Measurements from ENCODE around the gene DYNLT3. TPM values are rescaled to one million over a fixed set of nuclear protein-coding genes. Genes with fewer than 3 reads are reported as not detected.
A peak's percentile ranks its signal among the peaks of the same experiment; 100 is the strongest.

DYNLT3 gene
- total and polyA plus RNA-seq, 2 experiments from 2014 or later: 43.4 to 64.3 TPM

DNA sequence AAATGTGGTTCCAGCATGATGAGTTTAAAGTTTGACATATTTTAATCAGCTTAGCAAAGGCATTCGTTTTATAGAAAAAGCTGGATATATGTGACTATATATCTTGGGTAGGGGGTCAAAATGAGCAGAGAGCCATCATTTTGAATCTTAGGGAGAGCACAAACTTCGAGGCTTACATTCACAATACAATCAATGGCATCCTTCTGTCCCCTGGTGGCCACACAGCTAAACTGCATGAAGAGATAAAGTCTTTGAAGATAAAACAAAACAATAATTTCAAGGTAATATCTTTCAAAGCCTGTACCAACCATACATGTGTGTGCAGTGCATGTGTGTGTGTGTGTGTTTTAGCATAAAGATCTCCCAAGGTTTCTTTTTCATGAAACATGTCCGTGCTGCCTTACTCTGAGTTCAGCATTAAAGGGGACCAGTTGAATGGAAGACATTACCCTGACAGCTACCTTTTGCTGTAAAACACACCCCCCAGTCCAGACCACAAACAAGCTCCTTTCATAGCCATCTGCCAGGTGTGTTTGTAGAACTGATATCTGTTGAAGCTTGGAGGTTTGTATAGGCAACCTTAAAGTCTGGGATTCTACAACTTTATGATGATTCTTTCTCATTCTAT, 22.0 kb downstream of the DYNLT3 start:
- in situ Hi-C loops (cut with MboI): no loop called here
- Histone ChIP-seq H3K79me2 (ENCODE audit: insufficient read depth) (no peaks in the 10 kb centered on the region), H3K9me2 (ENCODE audit: insufficient read depth) (no peaks in the 10 kb centered on the region), H3K4me1 (ENCODE audit: insufficient read depth) (no peaks in the 10 kb centered on the region), H3K27ac (no peak overlapping the region), H4K20me1 (ENCODE audit: insufficient read depth) (no peaks in the 10 kb centered on the region), H2AFZ (no peak overlapping the region), H3K9me3 (ENCODE audit: low read depth) (no peaks in the 10 kb centered on the region), H3K4me2 (ENCODE audit: unreplicated experiment) (no peak overlapping the region), H3K9ac (no peak overlapping the region), H3F3A (ENCODE audit: insufficient read depth) (no peaks in the 10 kb centered on the region), H3K4me3 (no peak overlapping the region), H3K36me3 (ENCODE audit: low read depth) (no peaks in the 10 kb centered on the region), H3K27me3 (replicated peaks; ENCODE audit: insufficient read depth) (no peaks in the 10 kb centered on the region)
- peak; percentile 48 for DNase-seq
- TF ChIP-seq EZH2 (IDR thresholded peaks at IDR 0.05; ENCODE audit: insufficient read depth, poor library complexity, severe bottlenecking) (no peak), EZH2phosphoT487 (IDR thresholded peaks at IDR 0.05; ENCODE audit: insufficient read depth, low read depth) (no peak)
- WGBS, 2 experiments (ENCODE audit: low coverage in 1 of 2, low lambda C conversion rate in 2 of 2, missing lambda C conversion rate in 2 of 2): 0 to 6% methylated on average over 3 of the region's 3 CpGs

DNA sequence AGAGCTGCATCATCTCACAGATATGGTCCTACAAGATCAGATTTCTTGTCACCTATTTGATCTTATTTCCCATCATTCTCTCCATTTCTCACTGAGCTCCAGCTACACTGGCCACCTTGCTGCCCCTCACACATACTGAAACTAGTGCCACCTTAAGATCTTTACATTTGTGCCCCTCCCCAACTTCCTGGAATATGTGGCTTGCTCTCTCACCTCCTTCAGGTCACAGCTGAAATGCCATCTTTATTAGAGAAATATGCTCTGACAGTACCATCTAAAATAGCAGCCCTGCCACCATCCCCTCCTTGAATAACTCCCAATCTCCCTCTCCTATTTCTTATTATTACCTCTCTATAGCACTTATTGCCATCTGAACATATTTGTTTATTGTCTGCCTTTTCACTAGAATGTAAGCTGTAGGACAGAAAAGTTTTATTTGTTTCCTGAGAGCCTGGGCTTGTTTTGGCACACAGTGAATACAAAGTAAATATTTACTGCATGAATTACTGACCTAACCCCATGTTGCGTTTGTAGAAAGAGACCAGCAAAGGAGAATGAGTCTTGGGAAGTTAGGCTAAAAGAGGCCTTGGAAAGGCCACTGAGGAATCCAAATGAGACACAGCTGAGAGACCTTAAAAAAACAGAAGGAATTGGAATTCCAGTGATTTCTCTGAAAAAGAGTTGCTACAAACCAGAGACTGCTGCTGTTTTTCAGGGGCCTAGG, 22.7 kb downstream of the DYNLT3 start:
- Histone ChIP-seq H3K79me2 (ENCODE audit: insufficient read depth) (no peaks in the 10 kb centered on the region), H3K9me2 (ENCODE audit: insufficient read depth) (no peaks in the 10 kb centered on the region), H3K4me2 (ENCODE audit: unreplicated experiment) (no peak overlapping the region), H4K20me1 (ENCODE audit: insufficient read depth) (no peaks in the 10 kb centered on the region), H3F3A (ENCODE audit: insufficient read depth) (no peaks in the 10 kb centered on the region), H3K4me3 (no peak overlapping the region), H3K27ac (no peak overlapping the region), H3K36me3 (ENCODE audit: low read depth) (no peaks in the 10 kb centered on the region), H2AFZ (no peak overlapping the region), H3K4me1 (ENCODE audit: insufficient read depth) (no peaks in the 10 kb centered on the region), H3K9ac (no peak overlapping the region), H3K27me3 (replicated peaks; ENCODE audit: insufficient read depth) (no peaks in the 10 kb centered on the region), H3K9me3 (ENCODE audit: low read depth) (no peaks in the 10 kb centered on the region)
- no peak for DNase-seq
- WGBS, 2 experiments (ENCODE audit: low coverage in 1 of 2, low lambda C conversion rate in 2 of 2, missing lambda C conversion rate in 2 of 2): 88 to 89% methylated on average over 1 of the region's 1 CpG
- TF ChIP-seq EZH2phosphoT487 (IDR thresholded peaks at IDR 0.05; ENCODE audit: insufficient read depth, low read depth) (no peak), EZH2 (IDR thresholded peaks at IDR 0.05; ENCODE audit: insufficient read depth, poor library complexity, severe bottlenecking) (no peak)
- in situ Hi-C loops (cut with MboI): no loop called here

DNA sequence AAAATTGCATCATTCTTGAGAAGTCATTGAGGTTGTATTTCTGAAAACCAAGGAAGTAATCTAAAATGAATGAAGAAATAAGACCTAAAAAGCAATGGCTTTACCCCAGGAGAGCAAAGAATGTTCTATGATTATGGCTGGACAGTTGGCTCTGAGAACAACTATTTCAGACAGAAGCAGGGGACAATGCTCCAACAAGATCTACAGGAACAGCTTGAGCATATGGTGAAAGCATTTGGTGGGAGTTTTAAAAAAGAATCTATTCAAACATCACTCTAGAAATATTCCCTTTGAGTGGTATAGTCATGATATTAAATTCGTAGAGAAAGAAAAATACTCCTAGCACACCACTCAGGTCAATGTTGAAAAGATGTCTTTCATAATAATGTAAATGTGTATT, 26.7 kb downstream of the DYNLT3 start:
- no peak overlapping the region for H2AFZ ChIP-seq
- H3F3A ChIP-seq (ENCODE audit: insufficient read depth): no peaks in the 10 kb centered on the region
- in situ Hi-C loops (cut with MboI): no loop called here
- H3K27me3 ChIP-seq (replicated peaks; ENCODE audit: insufficient read depth): no peaks in the 10 kb centered on the region; the same call in 1 of the 2 replicates
- no peak overlapping the region for H3K27ac ChIP-seq
- no peak overlapping the region for H3K4me2 ChIP-seq (ENCODE audit: unreplicated experiment)
- no peaks in the 10 kb centered on the region for H3K79me2 ChIP-seq (ENCODE audit: insufficient read depth)
- DNase-seq: no peak
- H3K4me1 ChIP-seq (ENCODE audit: insufficient read depth): no peaks in the 10 kb centered on the region
- no peak overlapping the region for H3K4me3 ChIP-seq
- no peaks in the 10 kb centered on the region for H3K9me3 ChIP-seq (ENCODE audit: low read depth)
- TF ChIP-seq EZH2 (IDR thresholded peaks at IDR 0.05; ENCODE audit: insufficient read depth, poor library complexity, severe bottlenecking): no peak
- TF ChIP-seq EZH2phosphoT487 (IDR thresholded peaks at IDR 0.05; ENCODE audit: insufficient read depth, low read depth): no peak
- 35 to 47% methylated on average over 1 of the region's 1 CpG for WGBS, 2 experiments (ENCODE audit: low coverage in 1 of 2, low lambda C conversion rate in 2 of 2, missing lambda C conversion rate in 2 of 2)
- H3K9me2 ChIP-seq (ENCODE audit: insufficient read depth): no peaks in the 10 kb centered on the region
- no peaks in the 10 kb centered on the region for H4K20me1 ChIP-seq (ENCODE audit: insufficient read depth)
- no peak overlapping the region for H3K9ac ChIP-seq
- no peaks in the 10 kb centered on the region for H3K36me3 ChIP-seq (ENCODE audit: low read depth)

DNA sequence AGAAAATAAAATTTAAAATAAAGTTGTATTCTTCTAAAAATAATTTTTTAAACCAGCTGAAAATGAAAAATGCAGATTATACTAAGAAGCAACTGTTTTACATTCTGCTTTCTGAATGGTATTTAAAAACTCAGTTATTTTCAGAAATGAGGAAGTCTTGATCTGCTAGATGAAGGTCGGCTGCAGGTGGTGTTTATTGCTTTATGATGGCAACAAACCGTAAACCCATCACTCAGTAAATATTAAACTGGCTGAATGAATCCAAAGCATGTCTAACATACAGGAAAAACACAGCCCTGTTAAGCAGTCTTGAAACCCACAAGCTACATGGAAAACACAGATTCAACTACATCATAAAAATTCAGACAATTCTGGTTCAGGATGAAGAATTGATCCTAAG, 29.3 kb downstream of the DYNLT3 start:
- DNase-seq: no peak
- Histone ChIP-seq H3K4me3 (no peak overlapping the region), H3F3A (ENCODE audit: insufficient read depth) (no peaks in the 10 kb centered on the region), H3K9ac (no peak overlapping the region), H3K79me2 (ENCODE audit: insufficient read depth) (no peaks in the 10 kb centered on the region), H2AFZ (no peak overlapping the region), H3K9me2 (ENCODE audit: insufficient read depth) (no peaks in the 10 kb centered on the region), H3K4me2 (ENCODE audit: unreplicated experiment) (no peak overlapping the region), H3K9me3 (ENCODE audit: low read depth) (no peaks in the 10 kb centered on the region), H3K4me1 (ENCODE audit: insufficient read depth) (no peaks in the 10 kb centered on the region), H4K20me1 (ENCODE audit: insufficient read depth) (no peaks in the 10 kb centered on the region), H3K36me3 (ENCODE audit: low read depth) (no peaks in the 10 kb centered on the region), H3K27ac (no peak overlapping the region), H3K27me3 (replicated peaks; ENCODE audit: insufficient read depth) (no peaks in the 10 kb centered on the region; the same call in 1 of the 2 replicates)
- in situ Hi-C loops (cut with MboI): no loop called here
- TF ChIP-seq EZH2phosphoT487 (IDR thresholded peaks at IDR 0.05; ENCODE audit: insufficient read depth, low read depth) (no peak), EZH2 (IDR thresholded peaks at IDR 0.05; ENCODE audit: insufficient read depth, poor library complexity, severe bottlenecking) (no peak)
- 0% methylated on average over 2 of the region's 2 CpGs for WGBS, 2 experiments (ENCODE audit: low coverage in 1 of 2, low lambda C conversion rate in 2 of 2, missing lambda C conversion rate in 2 of 2)
